ENCODE measurements around the gene GDF15.
A peak's percentile ranks its signal among the peaks of the same experiment; 100 is the strongest.

- TF ChIP-seq CTCF (IDR thresholded peaks at IDR 0.05): peak in 11 of 12 donors; percentile 18 to 52 (median 45)
- TF ChIP-seq POLR2A (IDR thresholded peaks at IDR 0.05): no peak
Observed at GRCh38 chr19:18385675-18386542, at the start of gene GDF15.

Measured in heart left ventricle (tissue), 13 donors.